Astrocyte of the spinal cord (primary cell): ENCODE data around the gene RDH11.

Source experiments
- DNase-seq: peaks from one replicate; pipeline ENCODE4 v3.0.0; 2011; ENCODE audit warnings: low read depth, low spot score
- H3K4me3 ChIP-seq: 2 replicates; pipeline ENCODE4 v1.5.1; 2011; ENCODE audit warnings: low read depth, mild to moderate bottlenecking, low read length, moderate library complexity
- CTCF ChIP-seq: IDR thresholded peaks from 2 replicates; pipeline ENCODE4 v1.5.1; 2012; ENCODE audit warnings: low read depth, mild to moderate bottlenecking, low read length, inconsistent platforms
- in situ Hi-C: cut with HindIII; loops from 2 replicates; pipeline ENCODE4 v1.10.0; 2017; ENCODE audit warnings: low sequenced_read_pairs

RDH11 gene

GRCh38 chr14:67674139-67674479 lies 21.5 kb downstream of the RDH11 start:
- DNase-seq: peak; percentile 49
- in situ Hi-C loops: no loop called here
- TF ChIP-seq CTCF: peak; percentile 22
- H3K4me3 ChIP-seq: peak overlapping the region; percentile 80

- DNase-seq: no peak
- no peak for TF ChIP-seq CTCF
- peak overlapping the region; percentile 80 for H3K4me3 ChIP-seq
- in situ Hi-C loops: no loop called here
Observed at GRCh38 chr14:67673451-67673850, 22.1 kb downstream of the RDH11 start.

- in situ Hi-C loops: no loop called here
- no peak for TF ChIP-seq CTCF
- no peak for DNase-seq
- no peak overlapping the region for H3K4me3 ChIP-seq
Observed at GRCh38 chr14:67668559-67668958, 27.0 kb downstream of the RDH11 start.

DNA sequence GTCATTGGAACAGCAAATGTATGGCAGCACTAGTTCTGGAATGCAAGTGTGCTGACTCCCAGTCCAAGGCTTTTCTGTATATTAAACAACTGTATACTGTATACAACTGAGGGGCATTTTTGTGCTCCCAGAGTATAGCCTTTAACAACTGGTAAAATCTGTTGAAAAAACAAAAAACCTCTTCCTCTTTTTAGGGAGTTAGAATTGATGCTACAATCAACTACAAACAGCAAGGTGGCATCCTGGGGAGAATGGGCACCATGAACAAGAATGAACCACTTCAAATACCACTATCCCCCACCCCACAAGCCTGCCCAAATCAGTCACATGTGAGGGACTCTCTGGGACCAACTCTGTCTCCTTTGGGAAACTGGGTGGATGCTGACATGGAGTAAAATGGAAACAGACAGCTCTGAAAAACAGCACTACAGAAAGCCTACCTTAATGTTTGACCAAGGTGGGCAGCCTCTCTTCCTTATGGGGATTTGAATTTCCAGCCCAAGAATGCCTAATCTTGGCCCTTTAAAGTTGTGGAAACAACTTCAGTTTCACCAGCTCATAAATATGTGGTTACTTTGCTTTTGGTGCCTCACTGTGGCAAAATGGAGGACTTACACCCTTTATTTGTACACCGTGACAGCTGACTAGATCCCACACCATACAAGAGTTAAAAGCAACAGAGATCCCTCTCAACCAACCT lies 28.7 kb downstream of the RDH11 start:
- in situ Hi-C loops: no loop called here
- peak; percentile 71 for TF ChIP-seq CTCF
- DNase-seq: peak; percentile 70
- H3K4me3 ChIP-seq: no peak overlapping the region

DNA sequence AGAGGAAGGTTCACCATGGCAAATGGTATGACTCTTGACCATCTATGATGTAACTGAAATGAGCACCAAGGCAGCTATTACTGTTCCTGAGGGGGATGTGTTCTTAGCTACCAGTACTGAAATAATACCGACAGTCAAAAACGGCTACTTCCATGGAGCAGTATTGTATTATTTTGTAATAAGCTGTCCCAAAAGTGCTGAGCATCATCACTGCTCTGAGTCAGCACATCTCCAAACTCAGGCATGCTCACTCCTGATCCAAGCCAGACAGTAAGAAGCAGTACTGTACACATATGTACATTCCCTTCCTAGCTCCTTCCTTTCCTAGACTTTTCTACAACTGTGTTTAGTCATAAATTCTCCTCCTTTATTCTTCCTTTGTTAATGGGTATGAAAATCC lies 29.7 kb downstream of the RDH11 start:
- in situ Hi-C loops: no loop called here
- TF ChIP-seq CTCF: no peak

GRCh38 chr14:67663633-67664032 lies 31.9 kb downstream of the RDH11 start:
- TF ChIP-seq CTCF: no peak
- in situ Hi-C loops: no loop called here
- no peak overlapping the region for H3K4me3 ChIP-seq
- DNase-seq: no peak

More for the DNA sequence above, 29.7 kb downstream of the RDH11 start:
- peak; percentile 13 for DNase-seq
- no peak overlapping the region for H3K4me3 ChIP-seq
